H9 (cell line): ENCODE measurements around the gene DGKB. TPM values are rescaled to one million over a fixed set of nuclear protein-coding genes. Genes with fewer than 3 reads are reported as not detected.

Source experiments
- DNase-seq: peaks from one replicate; pipeline ENCODE4 v3.0.0-alpha.2; 2017
- H2AFZ ChIP-seq: one replicate; pipeline ENCODE4 v1.6.1; 2013; ENCODE audit warnings: mild to moderate bottlenecking, low read length, control low read depth, moderate library complexity
- H2AK5ac ChIP-seq: 2 replicates; pipeline ENCODE4 v1.6.1; 2013; ENCODE audit warnings: low read length, control low read depth, mixed read lengths; ENCODE audit not compliant: insufficient read length
- H2BK120ac ChIP-seq: one replicate; pipeline ENCODE4 v1.6.1; 2013; ENCODE audit warnings: low read depth, mild to moderate bottlenecking, low read length, control low read depth, inconsistent platforms; ENCODE audit not compliant: poor library complexity, severe bottlenecking
- H2BK12ac ChIP-seq: 2 replicates; pipeline ENCODE4 v1.6.1; 2013; ENCODE audit warnings: low read length, control low read depth, mixed read lengths, low read depth; ENCODE audit not compliant: insufficient read length
- H2BK15ac ChIP-seq: 2 replicates; pipeline ENCODE4 v1.6.1; 2013; ENCODE audit warnings: low read depth, low read length, control low read depth
- H2BK20ac ChIP-seq: one replicate; pipeline ENCODE4 v1.6.1; 2013; ENCODE audit warnings: low read depth, mild to moderate bottlenecking, low read length, control low read depth, inconsistent platforms; ENCODE audit not compliant: poor library complexity, severe bottlenecking
- H2BK5ac ChIP-seq: 2 replicates; pipeline ENCODE4 v1.6.1; 2013; ENCODE audit warnings: low read length, control low read depth, mixed read lengths; ENCODE audit not compliant: insufficient read length
- H3K14ac ChIP-seq: 2 replicates; pipeline ENCODE4 v1.6.1; 2013; ENCODE audit warnings: low read length, control low read depth; ENCODE audit not compliant: insufficient read depth
- H3K18ac ChIP-seq: 2 replicates; pipeline ENCODE4 v1.6.1; 2013; ENCODE audit warnings: low read depth, mild to moderate bottlenecking, mixed read lengths, low read length, control low read depth; ENCODE audit not compliant: insufficient read length
- H3K23ac ChIP-seq: 2 replicates; pipeline ENCODE4 v1.6.1; 2013; ENCODE audit warnings: low read length, control low read depth, mixed read lengths, low read depth; ENCODE audit not compliant: insufficient read length
- H3K23me2 ChIP-seq: 2 replicates; pipeline ENCODE4 v1.6.1; 2013; ENCODE audit warnings: low read depth, mild to moderate bottlenecking, mixed read lengths, low read length, control low read depth; ENCODE audit not compliant: insufficient read length, poor library complexity, severe bottlenecking
- H3K27ac ChIP-seq: 2 replicates; pipeline ENCODE4 v1.5.1; 2013; ENCODE audit warnings: low read length, control low read depth, mixed read lengths, low read depth; ENCODE audit not compliant: insufficient read length
- H3K27me3 ChIP-seq: 2 replicates; pipeline ENCODE4 v1.6.1; 2013; ENCODE audit warnings: low read length, control low read depth, inconsistent platforms; ENCODE audit not compliant: insufficient read depth
- H3K4ac ChIP-seq: 2 replicates; pipeline ENCODE4 v1.6.1; 2013; ENCODE audit warnings: low read depth, mild to moderate bottlenecking, control low read depth, inconsistent platforms, low read length, moderate library complexity
- H3K4me1 ChIP-seq: 2 replicates; pipeline ENCODE4 v1.6.1; 2013; ENCODE audit warnings: low read length, control low read depth, inconsistent platforms; ENCODE audit not compliant: insufficient read depth
- H3K4me2 ChIP-seq: 2 replicates; pipeline ENCODE4 v1.6.1; 2013; ENCODE audit warnings: low read length, control low read depth, mixed read lengths; ENCODE audit not compliant: insufficient read length, insufficient read depth
- H3K56ac ChIP-seq: 2 replicates; pipeline ENCODE4 v1.6.1; 2013; ENCODE audit warnings: low read depth, mild to moderate bottlenecking, mixed read lengths, low read length, control low read depth; ENCODE audit not compliant: insufficient read length
- H3K79me1 ChIP-seq: 2 replicates; pipeline ENCODE4 v1.6.1; 2013; ENCODE audit warnings: low read depth, mild to moderate bottlenecking, moderate library complexity, low read length, control low read depth, inconsistent platforms; ENCODE audit not compliant: insufficient read depth, poor library complexity, severe bottlenecking
- H3K79me2 ChIP-seq: 2 replicates; pipeline ENCODE4 v1.6.1; 2013; ENCODE audit warnings: low read length, control low read depth, inconsistent platforms; ENCODE audit not compliant: insufficient read depth
- H3K9ac ChIP-seq: 2 replicates; pipeline ENCODE4 v1.6.1; 2013; ENCODE audit warnings: low read length, control low read depth, mixed read lengths; ENCODE audit not compliant: insufficient read length; ENCODE audit errors: extremely low read depth
- H3K9me3 ChIP-seq: one replicate; pipeline ENCODE4 v1.6.1; 2013; ENCODE audit warnings: low read depth, low read length, inconsistent platforms; ENCODE audit not compliant: control insufficient read depth
- H3T11ph ChIP-seq: one replicate; pipeline ENCODE4 v1.6.1; 2013; ENCODE audit warnings: mild to moderate bottlenecking, low read length, control low read depth, inconsistent platforms
- H4K20me1 ChIP-seq: one replicate; pipeline ENCODE4 v1.6.1; 2013; ENCODE audit not compliant: control insufficient read depth, insufficient read length, insufficient read depth
- H4K5ac ChIP-seq: 2 replicates; pipeline ENCODE4 v1.6.1; 2013; ENCODE audit warnings: low read depth, mild to moderate bottlenecking, mixed read lengths, low read length, control low read depth; ENCODE audit not compliant: insufficient read length
- H4K8ac ChIP-seq: replicated peaks from 2 replicates; pipeline ENCODE4 v1.6.1; 2013; ENCODE audit warnings: low read length, control low read depth, mixed read lengths, low read depth; ENCODE audit not compliant: insufficient read length
- H4K91ac ChIP-seq: 2 replicates; pipeline ENCODE4 v1.6.1; 2013; ENCODE audit warnings: low read depth, mild to moderate bottlenecking, moderate library complexity, mixed read lengths, low read length, control low read depth; ENCODE audit not compliant: insufficient read length
- H3K27ac Mint-ChIP-seq, 3 experiments: 2 replicates in 2 of 3; 3 replicates in 1 of 3; pipeline ENCODE4 v1.8.0; 2020 to 2021; ENCODE audit warnings: mixed read lengths in 3 of 3, mild to moderate bottlenecking in 1 of 3, moderate library complexity in 1 of 3
- H3K27me3 Mint-ChIP-seq: 2 replicates; pipeline ENCODE4 v1.8.0; 2021; ENCODE audit warnings: low read depth, mild to moderate bottlenecking, moderate library complexity, mixed read lengths
- H3K36me3 Mint-ChIP-seq, 3 experiments: 2 replicates in 2 of 3; 3 replicates in 1 of 3; pipeline ENCODE4 v1.8.0; 2020 to 2021; ENCODE audit warnings: low read depth in 3 of 3, mixed read lengths in 3 of 3; ENCODE audit not compliant: insufficient read depth in 1 of 3
- H3K4me1 Mint-ChIP-seq, 2 experiments: 2 replicates each; pipeline ENCODE4 v1.8.0; 2020; ENCODE audit warnings: mixed read lengths in 2 of 2
- H3K4me3 Mint-ChIP-seq, 2 experiments: 2 replicates in 1 of 2; 3 replicates in 1 of 2; pipeline ENCODE4 v1.8.0; 2020 to 2021; ENCODE audit warnings: mild to moderate bottlenecking in 2 of 2, mixed read lengths in 2 of 2, moderate library complexity in 1 of 2
- H3K9me3 Mint-ChIP-seq, 2 experiments: 2 replicates in 1 of 2; 3 replicates in 1 of 2; pipeline ENCODE4 v1.8.0; 2020; ENCODE audit warnings: mild to moderate bottlenecking in 2 of 2, mixed read lengths in 2 of 2, moderate library complexity in 1 of 2
- WGBS: extraction: QIAGEN DNeasy Blood & Tissue Kit; methylation state at CpG from one replicate; pipeline ENCODE4 v1.1.7; 2013; ENCODE audit warnings: missing lambda C conversion rate, low lambda C conversion rate, mixed read lengths; ENCODE audit not compliant: insufficient read length; ENCODE audit errors: extremely low coverage; 5-methylcytosine and 5-hydroxymethylcytosine counted together
- total RNA-seq: library from RNA; stranded (reverse); gene quantifications from 2 replicates; pipeline ENCODE4 v1.2.1, GENCODE V29; 2021
- TF ChIP-seq, protein P1 (sequence below): fragments of 200-600 bp; sonication (generic); conservative IDR thresholded peaks from 3 replicates; pipeline ENCODE4 v1.8.0; 2021; ENCODE audit warnings: antibody characterized with exemption, mild to moderate bottlenecking

Gene DGKB
- total RNA-seq, 1 experiment from 2014 or later: 0.26 TPM

GRCh38 chr7:14886533-14886932, 16.0 kb downstream of the DGKB start:
- Histone ChIP-seq H3K79me2 (no peaks in the 10 kb centered on the region), H3T11ph (no peak overlapping the region), H3K4ac (no peak overlapping the region), H3K9me3 (no peaks in the 10 kb centered on the region), H2AFZ (no peak overlapping the region), H2BK5ac (no peak overlapping the region), H3K23me2 (no peaks in the 10 kb centered on the region), H3K4me1 (no peaks in the 10 kb centered on the region), H4K20me1 (no peaks in the 10 kb centered on the region), H2BK20ac (no peak overlapping the region), H2BK120ac (no peak overlapping the region), H3K18ac (no peak overlapping the region), H3K14ac (no peak overlapping the region), H4K5ac (no peak overlapping the region), H3K56ac (no peak overlapping the region), H3K23ac (no peak overlapping the region), H3K27ac (no peak overlapping the region), H3K27me3 (no peaks in the 10 kb centered on the region), H3K79me1 (no peaks in the 10 kb centered on the region), H2BK15ac (no peak overlapping the region), H2AK5ac (no peak overlapping the region), H4K91ac (no peak overlapping the region), H4K8ac (no peak overlapping the region), H3K4me2 (no peak overlapping the region), H2BK12ac (no peak overlapping the region), H3K9ac (no peak overlapping the region)
- 100% methylated on average over 1 of the region's 3 CpGs for WGBS
- TF ChIP-seq, protein P1, sequence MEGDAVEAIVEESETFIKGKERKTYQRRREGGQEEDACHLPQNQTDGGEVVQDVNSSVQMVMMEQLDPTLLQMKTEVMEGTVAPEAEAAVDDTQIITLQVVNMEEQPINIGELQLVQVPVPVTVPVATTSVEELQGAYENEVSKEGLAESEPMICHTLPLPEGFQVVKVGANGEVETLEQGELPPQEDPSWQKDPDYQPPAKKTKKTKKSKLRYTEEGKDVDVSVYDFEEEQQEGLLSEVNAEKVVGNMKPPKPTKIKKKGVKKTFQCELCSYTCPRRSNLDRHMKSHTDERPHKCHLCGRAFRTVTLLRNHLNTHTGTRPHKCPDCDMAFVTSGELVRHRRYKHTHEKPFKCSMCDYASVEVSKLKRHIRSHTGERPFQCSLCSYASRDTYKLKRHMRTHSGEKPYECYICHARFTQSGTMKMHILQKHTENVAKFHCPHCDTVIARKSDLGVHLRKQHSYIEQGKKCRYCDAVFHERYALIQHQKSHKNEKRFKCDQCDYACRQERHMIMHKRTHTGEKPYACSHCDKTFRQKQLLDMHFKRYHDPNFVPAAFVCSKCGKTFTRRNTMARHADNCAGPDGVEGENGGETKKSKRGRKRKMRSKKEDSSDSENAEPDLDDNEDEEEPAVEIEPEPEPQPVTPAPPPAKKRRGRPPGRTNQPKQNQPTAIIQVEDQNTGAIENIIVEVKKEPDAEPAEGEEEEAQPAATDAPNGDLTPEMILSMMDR: peak; percentile 19; the same call in 1 of the 3 replicates
- DNase-seq: no peak
- no peak overlapping the region for H3K4me3 Mint-ChIP-seq
- H3K4me1 Mint-ChIP-seq: 0 out of 4 replicates have a peak, but pooled peaks cover 0 to under 1% of the 10 kb centered on the region in 2 experiments
- H3K9me3 Mint-ChIP-seq: no peaks in the 10 kb centered on the region
- no peaks in the 10 kb centered on the region for H3K36me3 Mint-ChIP-seq
- H3K27me3 Mint-ChIP-seq: no peaks in the 10 kb centered on the region
- H3K27ac Mint-ChIP-seq: no peak overlapping the region
